GM18526 (cell line): Measurements from ENCODE around the gene ALOXE3.

Experiments used
- POLR2A ChIP-seq: IDR thresholded peaks from 3 replicates; pipeline ENCODE4 v1.6.1; 2011; ENCODE audit not compliant: insufficient read length; ENCODE audit errors: extremely low read depth

The ALOXE3 gene

GRCh38 chr17:8149419-8150193 is 31.3 kb upstream of the ALOXE3 start:
- no peak for TF ChIP-seq POLR2A

- TF ChIP-seq POLR2A = no peak
Observed at GRCh38 chr17:8148560-8148959, 30.2 kb upstream of the ALOXE3 start.

- TF ChIP-seq POLR2A = no peak
Observed at GRCh38 chr17:8147805-8148404, 29.6 kb upstream of the ALOXE3 start.

GRCh38 chr17:8147141-8147804 is 29.0 kb upstream of the ALOXE3 start:
- no peak for TF ChIP-seq POLR2A

- no peak for TF ChIP-seq POLR2A
Observed at GRCh38 chr17:8146381-8147140, 28.2 kb upstream of the ALOXE3 start.

GRCh38 chr17:8145811-8146210 is 27.5 kb upstream of the ALOXE3 start:
- TF ChIP-seq POLR2A = no peak

GRCh38 chr17:8144401-8145231 is 26.3 kb upstream of the ALOXE3 start:
- no peak for TF ChIP-seq POLR2A

- TF ChIP-seq POLR2A = no peak
Observed at GRCh38 chr17:8143581-8144400, 25.5 kb upstream of the ALOXE3 start.

- TF ChIP-seq POLR2A = no peak
Observed at GRCh38 chr17:8142887-8143580, 24.7 kb upstream of the ALOXE3 start.

GRCh38 chr17:8142158-8142886 is 24.0 kb upstream of the ALOXE3 start:
- TF ChIP-seq POLR2A = no peak

GRCh38 chr17:8141741-8142140 is 23.4 kb upstream of the ALOXE3 start:
- no peak for TF ChIP-seq POLR2A

- no peak for TF ChIP-seq POLR2A
Observed at GRCh38 chr17:8141045-8141444, 22.7 kb upstream of the ALOXE3 start.
